Progenitor cell of endocrine pancreas (in vitro differentiated cells): Measurements from ENCODE around the gene POLD2. TPM values are rescaled to one million over a fixed set of nuclear protein-coding genes. Genes with fewer than 3 reads are reported as not detected.

Experiments
- DNase-seq: peaks from one replicate; pipeline ENCODE4 v3.0.0; 2021; ENCODE audit warnings: low spot score; ENCODE audit not compliant: unreplicated experiment
- H3K27ac Mint-ChIP-seq: 2 replicates; pipeline ENCODE4 v1.8.0; 2021; ENCODE audit warnings: mild to moderate bottlenecking, moderate library complexity, mixed read lengths
- H3K27me3 Mint-ChIP-seq: 2 replicates; pipeline ENCODE4 v1.8.0; 2021; ENCODE audit warnings: mixed read lengths
- H3K36me3 Mint-ChIP-seq: 2 replicates; pipeline ENCODE4 v1.8.0; 2022; ENCODE audit warnings: mixed read lengths; ENCODE audit not compliant: insufficient read depth
- H3K4me1 Mint-ChIP-seq: 2 replicates; pipeline ENCODE4 v1.8.0; 2021; ENCODE audit warnings: low read depth, mixed read lengths
- H3K4me3 Mint-ChIP-seq: 2 replicates; pipeline ENCODE4 v1.8.0; 2021; ENCODE audit warnings: low read depth, mild to moderate bottlenecking, moderate library complexity, mixed read lengths
- H3K9me3 Mint-ChIP-seq: 2 replicates; pipeline ENCODE4 v1.8.0; 2021; ENCODE audit warnings: low read depth, mixed read lengths
- total RNA-seq: library from RNA; stranded (reverse); gene quantifications from 2 replicates; pipeline ENCODE4 v1.2.1, GENCODE V29; 2021
- TF ChIP-seq, protein P1 (sequence below): fragments of 200-600 bp; sonication (generic); IDR thresholded peaks from one replicate; pipeline ENCODE4 v1.5.0; 2021; ENCODE audit warnings: antibody characterized with exemption, mild to moderate bottlenecking; ENCODE audit not compliant: unreplicated experiment

The POLD2 gene
- total RNA-seq, 1 donor from 2014 or later: 104 TPM

- H3K4me1 Mint-ChIP-seq: peaks cover 10% of the 10 kb centered on the region
- TF ChIP-seq, protein P1, sequence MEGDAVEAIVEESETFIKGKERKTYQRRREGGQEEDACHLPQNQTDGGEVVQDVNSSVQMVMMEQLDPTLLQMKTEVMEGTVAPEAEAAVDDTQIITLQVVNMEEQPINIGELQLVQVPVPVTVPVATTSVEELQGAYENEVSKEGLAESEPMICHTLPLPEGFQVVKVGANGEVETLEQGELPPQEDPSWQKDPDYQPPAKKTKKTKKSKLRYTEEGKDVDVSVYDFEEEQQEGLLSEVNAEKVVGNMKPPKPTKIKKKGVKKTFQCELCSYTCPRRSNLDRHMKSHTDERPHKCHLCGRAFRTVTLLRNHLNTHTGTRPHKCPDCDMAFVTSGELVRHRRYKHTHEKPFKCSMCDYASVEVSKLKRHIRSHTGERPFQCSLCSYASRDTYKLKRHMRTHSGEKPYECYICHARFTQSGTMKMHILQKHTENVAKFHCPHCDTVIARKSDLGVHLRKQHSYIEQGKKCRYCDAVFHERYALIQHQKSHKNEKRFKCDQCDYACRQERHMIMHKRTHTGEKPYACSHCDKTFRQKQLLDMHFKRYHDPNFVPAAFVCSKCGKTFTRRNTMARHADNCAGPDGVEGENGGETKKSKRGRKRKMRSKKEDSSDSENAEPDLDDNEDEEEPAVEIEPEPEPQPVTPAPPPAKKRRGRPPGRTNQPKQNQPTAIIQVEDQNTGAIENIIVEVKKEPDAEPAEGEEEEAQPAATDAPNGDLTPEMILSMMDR: peak; percentile 13
- H3K9me3 Mint-ChIP-seq: no peaks in the 10 kb centered on the region
- H3K27ac Mint-ChIP-seq: peak overlapping the region; percentile 92
- no peak for DNase-seq
- peak overlapping the region; percentile 42 for H3K4me3 Mint-ChIP-seq
- no peaks in the 10 kb centered on the region for H3K36me3 Mint-ChIP-seq
- peaks cover 41% of the 10 kb centered on the region for H3K27me3 Mint-ChIP-seq
Observed at GRCh38 chr7:44147026-44147991, 24.0 kb upstream of the POLD2 start.

DNA sequence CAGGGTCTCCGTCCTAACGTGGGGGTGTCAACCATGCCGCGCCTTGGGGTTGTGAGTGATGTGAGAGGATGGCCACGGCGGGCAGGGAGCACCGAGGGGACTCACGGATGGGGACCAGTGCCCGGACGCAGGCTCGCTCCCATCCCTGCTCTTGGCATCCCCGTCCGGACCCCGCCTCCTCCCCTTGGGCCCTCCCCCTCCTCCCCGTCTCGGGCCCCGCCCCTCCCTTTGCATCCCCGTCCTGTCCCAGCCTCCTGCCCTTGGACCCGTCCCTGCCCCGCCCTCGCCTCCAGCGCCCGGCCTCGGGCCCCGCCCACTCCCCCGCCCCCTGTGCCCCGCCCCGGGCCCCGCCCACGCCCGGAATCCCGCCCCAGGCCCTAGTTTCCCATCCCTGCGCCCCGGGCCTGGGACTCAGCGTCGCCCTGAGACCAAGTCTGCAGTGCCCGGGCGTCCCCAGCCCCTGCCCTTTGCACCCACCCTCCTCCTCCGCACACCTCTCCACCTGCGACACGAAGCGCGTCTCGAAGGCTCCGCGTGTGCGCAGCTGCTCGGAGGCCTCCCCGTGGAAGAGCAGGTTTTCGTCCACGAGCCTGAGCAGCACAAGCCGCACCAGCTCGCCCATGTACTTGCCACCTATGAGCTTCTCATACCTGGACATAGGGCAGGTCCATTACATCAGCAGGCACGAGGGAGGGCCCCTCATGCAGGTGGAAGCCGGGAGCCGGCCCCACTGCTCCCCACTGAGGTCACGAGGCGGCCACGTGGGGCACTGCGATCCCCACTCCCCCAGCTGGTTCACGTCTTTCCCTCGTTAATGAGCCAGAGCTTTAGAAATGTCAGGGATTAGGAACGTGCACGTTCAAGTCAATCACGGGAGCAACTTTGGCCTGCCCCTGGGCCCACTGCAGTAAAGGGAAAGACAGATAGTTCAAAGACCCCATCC, 22.9 kb upstream of the POLD2 start:
- Mint-ChIP-seq H3K36me3 (no peaks in the 10 kb centered on the region), H3K27ac (peak overlapping the region; percentile 59), H3K9me3 (no peaks in the 10 kb centered on the region), H3K4me1 (peaks cover 9% of the 10 kb centered on the region), H3K27me3 (peaks cover 41% of the 10 kb centered on the region), H3K4me3 (peak overlapping the region; percentile 31)
- DNase-seq: peak; percentile 47
- TF ChIP-seq, protein P1: no peak

- peak overlapping the region; percentile 31 for H3K4me3 Mint-ChIP-seq
Observed at GRCh38 chr7:44145479-44145968, 22.2 kb upstream of the POLD2 start.

DNA sequence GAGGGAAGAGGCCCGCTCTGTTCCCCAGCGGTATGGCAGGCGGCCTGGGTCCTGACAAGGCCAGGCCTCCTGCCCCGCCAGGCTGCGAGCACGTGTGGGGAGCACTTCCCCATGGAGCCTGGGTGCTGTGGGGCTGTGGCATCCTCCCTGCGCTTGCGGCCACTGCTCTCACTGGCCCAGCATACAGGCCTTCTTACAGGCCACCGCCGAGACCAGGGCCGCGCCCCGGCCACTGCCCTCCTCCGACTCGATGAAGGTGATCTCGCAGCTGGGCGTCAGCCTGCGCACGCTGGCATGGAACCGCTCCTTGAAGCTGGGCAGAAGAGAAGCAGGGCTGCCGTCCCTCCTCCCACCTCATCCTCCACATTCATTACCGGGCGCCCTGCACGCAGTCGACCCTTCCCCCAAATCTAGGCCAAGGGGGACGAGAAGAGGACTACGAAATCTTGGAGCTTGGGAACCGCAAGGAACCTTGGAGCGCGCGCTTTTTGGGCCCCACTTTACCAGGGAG, 21.7 kb upstream of the POLD2 start:
- TF ChIP-seq, protein P1: no peak
- Mint-ChIP-seq H3K4me1 (peaks cover 9% of the 10 kb centered on the region), H3K9me3 (no peaks in the 10 kb centered on the region), H3K27me3 (peaks cover 41% of the 10 kb centered on the region), H3K4me3 (no peak overlapping the region), H3K36me3 (no peaks in the 10 kb centered on the region), H3K27ac (no peak overlapping the region)
- no peak for DNase-seq

More at GRCh38 chr7:44145479-44145968, 22.2 kb upstream of the POLD2 start:
- TF ChIP-seq, protein P1: no peak
- H3K36me3 Mint-ChIP-seq: no peaks in the 10 kb centered on the region
- no peaks in the 10 kb centered on the region for H3K9me3 Mint-ChIP-seq
- peaks cover 41% of the 10 kb centered on the region for H3K27me3 Mint-ChIP-seq
- no peak overlapping the region for H3K27ac Mint-ChIP-seq
- DNase-seq: no peak
- peaks cover 9% of the 10 kb centered on the region for H3K4me1 Mint-ChIP-seq
